Middle frontal gyrus (tissue), 1 donor: Measurements from ENCODE around the gene ARID1B.

ENCODE experiments used
- DNase-seq: peaks from one replicate; pipeline ENCODE4 v3.0.0-alpha.2; 2015; ENCODE audit warnings: low spot score; ENCODE audit errors: extremely low spot score

ARID1B gene

DNA sequence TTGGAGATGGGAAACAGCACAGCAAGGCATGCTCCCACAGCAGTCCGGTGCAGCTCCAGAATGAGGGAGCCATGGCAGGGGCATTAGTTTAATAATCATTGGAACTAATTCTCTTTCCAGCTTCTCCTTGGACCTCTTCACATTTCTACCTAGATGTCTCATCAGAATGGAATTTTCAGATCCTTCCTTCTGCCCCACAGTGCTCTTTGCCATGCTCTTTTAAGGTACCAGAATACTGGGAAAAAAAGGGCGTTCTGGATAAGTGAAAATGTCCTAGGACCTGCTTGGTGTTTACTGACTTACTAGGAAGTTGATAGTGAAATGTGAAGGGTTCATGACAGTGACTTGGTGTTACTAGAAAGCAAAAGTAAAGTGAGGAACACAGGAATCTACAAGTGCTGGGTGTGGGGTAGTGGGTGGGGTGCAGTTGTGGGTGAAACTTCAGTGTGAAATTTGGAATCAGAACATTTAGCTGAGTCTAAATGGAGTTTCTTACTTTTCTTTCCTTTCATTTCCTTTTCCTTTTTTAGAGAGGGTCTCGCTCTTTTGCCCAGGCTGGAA lies 207.1 kb downstream of the ARID1B start:
- no peak for DNase-seq

DNA sequence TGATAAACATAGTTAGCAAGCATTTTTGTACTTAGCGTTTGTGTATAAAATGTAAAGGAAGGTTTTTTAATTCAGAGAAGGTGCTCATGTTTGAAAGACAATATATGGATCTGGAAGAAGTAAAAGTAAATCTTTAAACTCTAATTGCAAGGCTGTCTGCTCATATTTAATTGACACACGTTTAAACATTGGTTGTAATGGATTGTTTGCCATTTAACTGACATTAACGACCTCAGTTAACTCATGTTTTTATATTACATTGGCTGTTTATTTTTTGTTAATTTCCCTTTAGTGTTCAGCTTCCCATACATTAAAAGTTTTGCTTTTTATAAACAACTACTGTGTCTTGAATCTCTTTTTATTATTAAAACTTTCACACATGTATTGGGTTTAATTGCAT lies 208.1 kb downstream of the ARID1B start:
- no peak for DNase-seq

DNA sequence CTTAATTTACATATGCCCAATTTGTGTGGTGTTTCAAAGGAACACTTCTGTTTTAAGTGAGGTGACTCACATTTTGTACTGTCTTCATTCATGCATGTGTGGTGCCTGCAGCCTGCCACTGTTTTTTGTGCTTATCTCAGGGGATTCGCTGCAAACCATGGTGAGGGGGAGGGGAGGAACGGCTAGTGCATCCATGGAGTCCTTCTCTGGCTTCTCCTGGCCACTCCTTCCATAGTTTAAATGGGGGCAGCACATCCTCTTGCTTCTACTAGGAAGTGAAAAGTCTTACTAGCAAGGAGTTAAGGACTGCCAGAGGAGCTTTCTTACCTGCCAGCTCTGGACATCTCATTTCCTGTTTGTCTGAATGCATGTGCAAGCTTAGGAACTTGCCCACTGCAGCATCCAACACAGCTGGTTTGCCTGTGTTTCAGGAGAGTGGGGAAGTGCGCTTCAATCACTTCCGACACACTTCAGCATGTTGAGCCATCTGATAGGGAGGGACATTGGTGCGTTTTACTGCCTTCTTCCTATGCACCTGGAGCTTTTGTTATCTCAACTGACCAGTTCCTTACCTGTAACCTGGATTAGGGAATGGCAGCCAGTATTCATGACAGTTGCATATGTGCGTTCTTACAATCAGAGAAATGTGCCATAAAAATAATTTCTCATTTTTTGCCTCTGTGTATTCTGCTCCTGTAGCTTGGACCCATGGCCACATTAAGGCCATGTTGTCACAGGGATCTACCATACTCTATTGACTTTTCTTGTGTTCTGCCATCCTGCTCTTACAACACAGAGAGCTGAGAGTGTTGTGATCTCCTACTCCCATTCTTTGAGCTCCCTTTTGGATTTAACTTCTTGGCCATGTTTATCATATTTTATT lies 211.3 kb downstream of the ARID1B start:
- DNase-seq, result no peak

DNA sequence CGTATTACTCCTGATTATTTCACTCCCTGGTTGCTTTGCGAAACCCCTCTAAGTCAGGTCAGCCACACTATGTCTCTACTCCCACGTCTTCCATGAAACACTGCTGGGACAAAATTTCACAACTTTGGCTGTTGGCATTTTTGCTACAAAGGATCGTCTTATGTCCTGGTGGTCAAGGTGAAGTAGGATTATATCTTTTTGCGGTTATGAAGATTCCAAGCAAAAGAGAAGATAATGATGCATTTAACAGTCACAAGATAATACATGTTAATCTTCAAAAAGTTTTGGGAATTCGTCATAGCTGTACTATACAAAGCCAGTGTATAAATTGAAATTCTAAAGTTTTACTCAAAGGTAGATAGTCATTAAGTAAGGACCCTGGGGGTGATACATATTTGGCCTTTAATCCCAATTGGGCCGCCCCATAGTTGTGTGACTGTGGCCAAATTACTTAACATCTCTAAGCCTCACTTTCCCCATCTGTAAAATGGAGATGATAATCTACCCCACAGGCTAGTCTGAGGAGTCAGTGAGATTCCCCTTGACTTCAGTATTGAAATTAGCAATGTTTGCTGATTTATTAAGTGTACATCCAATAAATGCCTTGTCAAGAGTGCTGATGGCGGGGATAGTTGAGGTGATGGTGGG lies 212.1 kb downstream of the ARID1B start:
- no peak for DNase-seq

DNA sequence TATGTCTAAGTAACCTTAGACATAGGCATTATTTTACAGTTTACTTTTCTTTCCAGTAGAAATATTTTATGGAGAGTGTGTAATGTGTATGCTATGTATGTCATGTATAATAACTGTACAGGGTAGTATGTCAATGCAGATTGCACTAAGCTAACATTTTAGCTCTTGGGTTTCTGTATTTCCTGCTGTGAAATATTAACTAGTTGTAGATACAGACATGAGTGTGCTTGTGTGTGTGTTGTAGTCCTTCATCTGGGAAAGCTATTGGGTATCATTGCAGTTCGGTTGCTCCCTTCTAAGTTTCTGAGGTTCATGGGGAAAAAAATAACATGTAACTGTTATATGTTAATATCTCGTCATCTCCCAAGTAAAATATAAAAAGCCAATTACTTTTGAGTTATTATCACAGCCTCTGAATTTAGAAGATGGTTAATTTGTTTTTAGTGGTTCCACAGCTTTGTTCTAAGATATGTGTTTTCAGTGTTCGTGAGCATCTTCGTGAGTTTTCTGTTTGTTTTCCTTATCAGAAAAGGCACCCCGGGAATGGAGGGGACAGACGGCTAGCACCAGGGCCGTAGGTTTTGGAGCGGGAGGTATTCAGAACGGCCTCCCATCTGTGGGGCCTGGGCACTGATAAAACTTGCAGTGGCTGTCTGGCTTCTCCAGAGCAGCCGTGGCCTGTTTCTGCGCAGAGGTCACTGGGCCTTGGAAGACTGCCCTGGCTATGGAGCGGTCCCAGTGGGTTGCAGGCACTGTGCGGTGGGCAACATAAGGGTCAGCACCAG lies 215.0 kb downstream of the ARID1B start:
- no peak for DNase-seq

DNA sequence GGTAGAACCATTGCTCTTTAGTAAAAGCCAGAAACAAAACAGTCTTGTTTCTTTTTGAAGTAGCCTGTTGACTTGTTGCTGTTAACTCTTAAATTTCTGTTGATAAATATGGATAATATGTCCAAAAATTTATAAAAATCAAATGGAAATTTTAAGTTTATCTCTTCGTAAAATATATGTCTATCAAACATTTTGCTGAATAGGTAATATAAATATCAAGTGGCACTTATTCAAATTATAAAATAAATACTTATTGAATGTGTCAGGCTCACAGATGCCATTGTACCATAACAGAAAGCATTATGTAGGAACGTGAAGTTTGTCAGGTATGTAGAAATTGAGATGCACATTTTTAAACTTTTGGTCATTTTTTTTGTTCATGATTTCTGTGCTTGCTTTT lies 216.5 kb downstream of the ARID1B start:
- DNase-seq, result no peak

DNA sequence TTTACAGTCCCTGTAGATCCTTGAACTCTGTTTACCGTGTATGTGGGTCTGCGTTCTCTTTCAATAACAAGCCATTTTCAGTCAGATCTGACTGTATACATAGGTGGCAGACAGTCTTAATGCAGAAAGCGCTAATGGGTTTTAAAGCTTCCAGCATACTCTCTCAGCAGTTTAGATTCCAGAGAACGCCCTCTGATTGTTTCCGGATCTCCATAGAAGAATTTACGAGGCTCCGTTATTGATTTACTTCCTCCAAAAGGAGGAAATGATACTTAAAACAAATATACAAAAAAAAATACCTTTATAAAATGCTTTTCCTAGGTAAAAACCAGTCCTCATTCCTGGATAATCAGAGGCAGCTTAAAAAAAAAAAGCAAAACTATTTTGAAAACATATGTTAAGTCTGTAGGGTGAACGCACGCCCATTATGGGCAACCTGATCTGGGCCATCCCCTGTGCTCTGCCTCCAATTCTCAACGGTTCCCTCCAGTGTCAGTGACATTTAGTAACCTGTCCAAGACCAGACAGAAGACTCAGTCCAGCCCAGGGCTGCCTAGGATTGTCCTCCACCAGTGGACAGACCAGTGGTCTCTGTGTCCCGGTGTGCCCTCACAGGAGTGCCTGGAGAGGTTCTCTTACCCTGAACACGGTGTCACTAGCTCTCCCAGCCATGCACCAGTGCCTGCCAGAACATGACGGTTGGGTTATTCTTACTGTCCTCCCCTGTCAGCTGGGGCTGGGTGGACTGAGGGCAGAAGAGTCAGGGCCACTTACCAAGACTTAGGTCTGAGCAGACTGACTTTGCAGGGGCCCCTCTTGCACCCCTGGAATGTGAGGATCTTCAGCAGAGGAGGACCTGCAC lies 217.3 kb downstream of the ARID1B start:
- DNase-seq, result no peak

DNA sequence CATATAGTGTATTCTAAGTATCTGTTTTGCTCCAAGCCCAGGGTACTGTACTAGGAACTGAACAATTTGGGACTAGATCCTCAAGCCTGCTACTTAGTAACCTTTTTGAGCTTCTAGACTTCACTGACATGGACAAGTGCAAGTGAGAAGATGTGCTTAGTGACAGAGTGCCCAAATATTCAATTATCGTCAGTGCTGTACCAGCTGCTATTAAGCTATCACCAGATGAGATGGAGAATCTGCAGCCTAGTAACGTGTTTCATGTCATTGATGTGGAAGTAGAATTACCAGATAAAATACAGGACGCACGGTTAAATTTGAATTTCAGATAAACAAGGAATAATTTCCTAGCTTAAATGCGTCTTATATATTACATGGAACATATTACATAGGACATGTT lies 218.3 kb downstream of the ARID1B start:
- DNase-seq, result no peak

DNA sequence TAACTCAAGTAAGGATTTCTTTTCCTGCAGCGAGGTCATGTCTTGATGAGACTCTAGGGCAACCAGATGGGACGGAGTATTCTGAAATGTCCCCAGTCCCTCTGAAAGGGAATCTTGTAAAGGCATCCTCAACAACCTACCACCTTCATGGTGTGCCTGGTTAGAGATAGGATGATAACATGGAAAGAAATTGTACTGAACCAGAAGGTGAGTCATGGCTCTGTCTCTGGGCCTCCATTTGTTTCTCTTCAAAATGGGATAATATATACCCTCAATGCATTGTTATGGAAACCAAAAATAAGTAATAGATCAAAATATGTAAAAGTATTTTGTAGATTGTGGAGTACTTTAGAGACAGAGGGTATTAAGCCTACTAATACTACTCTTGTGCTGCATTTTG lies 219.1 kb downstream of the ARID1B start:
- no peak for DNase-seq

DNA sequence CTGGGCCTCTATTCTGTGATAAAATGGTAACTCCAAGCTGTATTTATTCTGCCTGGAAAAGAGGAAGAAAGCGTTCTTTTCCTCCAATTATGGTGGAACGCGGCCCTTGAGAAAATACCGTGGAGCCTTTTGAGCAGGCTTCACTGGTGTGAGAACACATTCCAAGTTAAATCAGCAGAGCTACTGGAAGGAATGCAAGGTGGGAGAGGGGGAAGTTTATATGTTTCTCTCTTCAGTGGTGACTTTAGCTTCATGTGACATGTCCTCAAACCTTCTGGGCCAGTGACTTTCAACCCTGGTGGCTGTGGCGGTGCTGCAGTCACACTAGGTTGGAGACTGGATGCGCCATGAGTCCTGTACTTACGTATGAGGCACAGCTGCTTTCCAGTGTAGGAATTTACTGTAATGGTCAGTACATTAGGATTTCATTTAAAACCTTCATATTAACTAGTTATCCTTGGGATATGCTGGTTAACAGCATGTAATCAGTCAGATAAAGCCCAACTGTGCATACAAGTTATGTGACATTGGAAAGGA lies 221.7 kb downstream of the ARID1B start:
- DNase-seq, result no peak

DNA sequence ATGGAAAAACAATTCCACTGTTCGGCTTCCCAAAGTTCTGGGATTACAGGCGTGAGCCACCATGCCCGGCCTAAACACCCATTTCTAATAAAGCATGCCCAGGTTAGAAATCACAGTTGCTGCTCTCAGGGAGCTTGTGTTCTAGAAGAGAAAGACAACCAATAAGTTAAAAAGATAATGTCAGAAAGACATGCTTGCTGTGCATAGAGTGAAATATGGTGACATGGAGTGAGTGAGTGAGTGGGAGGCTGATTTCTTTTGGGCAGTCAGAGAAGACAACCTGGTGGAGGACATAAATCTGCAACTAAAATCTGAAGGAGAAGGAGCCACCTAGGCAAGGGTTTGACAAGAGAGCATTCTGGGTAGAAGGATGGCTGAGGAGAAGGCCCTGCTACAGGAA lies 222.6 kb downstream of the ARID1B start:
- DNase-seq, result no peak

DNA sequence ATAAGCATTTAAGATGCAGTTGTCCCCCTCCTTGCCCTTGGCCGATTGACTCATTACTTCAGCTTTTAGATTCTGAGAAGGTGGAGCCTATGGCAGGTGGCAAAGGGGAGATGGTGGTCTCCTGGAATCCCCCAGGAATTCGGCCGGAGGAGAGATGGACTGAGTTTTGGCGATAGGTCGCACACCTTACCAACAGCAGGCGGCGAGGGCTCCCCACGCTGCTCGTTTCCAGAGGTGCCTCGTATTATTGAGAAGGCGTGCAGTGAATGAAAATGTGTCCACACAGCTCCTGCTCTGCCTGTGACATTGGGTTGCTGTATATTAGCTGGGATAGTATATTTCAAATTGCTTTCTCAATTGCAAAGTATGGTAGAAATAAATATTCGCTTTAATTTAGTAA lies 224.5 kb downstream of the ARID1B start:
- DNase-seq, result no peak

DNA sequence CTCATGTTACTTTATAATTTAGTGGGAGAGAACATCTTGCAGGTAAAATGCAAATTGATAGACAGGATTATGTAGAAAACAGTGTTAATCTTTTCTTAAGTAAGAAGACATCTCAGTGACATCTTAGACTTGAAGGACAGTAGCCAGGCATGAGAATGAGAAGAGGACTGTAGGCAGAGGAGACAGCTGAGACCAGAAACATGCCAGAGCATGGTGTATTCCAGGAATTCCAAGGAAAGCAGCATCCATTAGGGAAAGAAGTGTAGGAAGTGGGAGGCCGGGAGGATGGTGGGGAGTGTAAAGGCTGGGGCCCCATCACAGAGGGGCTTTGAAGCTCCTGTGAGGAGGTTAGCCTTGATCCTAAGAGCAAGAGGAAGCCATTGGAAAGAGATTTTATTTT lies 225.6 kb downstream of the ARID1B start:
- no peak for DNase-seq

DNA sequence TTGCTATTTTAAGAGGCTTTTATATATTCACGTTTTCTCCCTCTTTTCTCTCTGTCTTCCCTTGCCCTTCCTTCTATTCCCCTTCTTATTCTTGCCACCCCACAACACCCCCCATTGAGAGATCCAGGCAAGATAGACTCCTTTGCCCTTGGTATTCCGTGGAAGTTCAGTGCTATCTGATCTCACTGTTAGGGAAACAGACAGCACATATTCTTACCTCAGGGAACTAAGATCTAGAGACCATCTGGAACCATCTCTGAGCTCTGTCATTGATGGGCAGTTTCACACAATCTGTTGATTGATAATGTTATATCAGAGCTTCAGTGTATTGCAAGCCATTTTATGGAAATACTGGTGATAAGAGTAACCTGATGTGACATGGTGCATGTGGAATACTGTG lies 228.8 kb downstream of the ARID1B start:
- no peak for DNase-seq

DNA sequence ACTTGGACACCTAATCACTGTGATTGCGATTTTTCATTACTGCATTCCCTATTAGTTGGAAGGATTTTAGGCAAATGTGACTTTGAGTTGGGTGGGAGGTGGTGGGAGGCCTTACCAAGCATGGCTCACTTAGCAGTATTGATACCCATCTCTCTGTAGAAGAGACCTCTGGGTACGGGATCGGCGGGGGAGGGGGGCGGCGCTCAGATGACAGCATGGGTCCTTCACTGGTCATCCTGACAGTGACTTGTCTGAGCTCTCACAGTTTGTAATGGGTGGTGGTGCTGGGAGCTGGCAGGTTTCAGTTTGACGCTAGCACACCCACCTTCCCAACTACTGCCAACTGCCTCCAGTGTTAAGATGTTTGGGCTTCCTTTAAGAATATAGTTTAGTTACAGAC lies 231.4 kb downstream of the ARID1B start:
- no peak for DNase-seq

DNA sequence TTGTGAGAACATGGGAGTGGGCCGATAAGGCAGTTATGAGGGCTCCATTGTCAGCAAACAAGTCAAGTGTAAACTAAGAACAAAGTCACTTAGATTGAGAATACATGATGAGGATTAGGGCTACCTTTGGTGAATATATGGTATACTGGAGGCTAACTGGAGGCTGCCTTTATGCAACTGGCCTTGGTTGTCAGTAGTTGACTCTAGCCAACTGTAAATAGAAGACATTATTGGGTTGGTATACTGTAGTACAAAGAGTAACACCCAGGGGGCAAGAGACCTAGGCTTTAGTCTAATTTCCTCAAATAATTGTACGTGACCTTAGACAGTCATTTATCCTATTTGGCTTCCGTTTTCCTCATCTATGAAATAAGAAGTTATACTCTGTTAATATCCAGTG lies 235.2 kb downstream of the ARID1B start:
- DNase-seq, result no peak

DNA sequence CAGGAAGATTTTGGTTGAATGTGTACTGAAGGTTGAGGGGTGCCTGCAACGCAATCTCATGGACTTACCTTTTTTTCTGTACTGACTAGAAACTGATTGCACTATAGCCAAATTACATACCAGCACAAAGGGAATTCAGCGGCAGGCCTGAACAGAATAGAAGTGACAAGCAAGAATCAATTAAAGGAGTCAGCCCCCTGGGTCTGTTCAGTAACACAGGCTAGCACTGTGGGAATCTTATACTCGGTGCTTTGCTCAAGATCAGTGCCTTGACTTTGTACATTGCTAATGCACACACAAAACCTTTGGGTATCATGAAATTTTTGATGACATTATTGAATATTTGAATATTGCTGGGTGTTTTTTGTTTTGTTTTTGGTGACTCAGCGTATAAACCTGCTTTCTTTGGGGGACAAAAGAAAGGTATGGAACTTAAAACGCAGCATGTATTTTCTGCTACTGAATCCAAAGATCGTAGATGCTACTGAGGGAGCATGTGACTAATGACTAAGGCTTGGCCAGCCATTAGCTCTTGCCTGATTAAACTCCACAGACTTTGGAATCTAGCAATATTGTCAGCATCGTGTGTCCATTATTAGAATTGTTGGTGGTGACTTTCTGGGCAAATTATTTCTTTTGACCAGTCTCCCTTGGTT lies 236.6 kb downstream of the ARID1B start:
- DNase-seq, result no peak

DNA sequence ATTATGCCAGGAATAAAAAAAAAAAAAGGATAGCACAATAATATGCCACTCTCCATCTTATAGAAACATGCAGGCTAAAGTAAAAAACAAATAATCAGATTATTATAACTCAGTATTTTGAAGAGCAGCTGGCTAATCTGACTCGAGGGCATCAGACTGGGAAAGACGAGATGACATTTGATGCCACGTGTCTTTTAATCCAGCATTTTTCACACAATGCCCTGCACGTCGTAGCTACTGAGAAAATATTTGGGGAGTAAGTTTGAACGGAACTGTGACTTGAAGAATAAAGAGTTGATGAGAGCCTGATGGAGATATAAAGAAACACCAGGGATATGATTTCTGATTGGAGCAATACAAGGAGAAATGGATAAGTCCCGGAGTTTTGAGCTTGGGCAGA lies 237.7 kb downstream of the ARID1B start:
- DNase-seq, result no peak

DNA sequence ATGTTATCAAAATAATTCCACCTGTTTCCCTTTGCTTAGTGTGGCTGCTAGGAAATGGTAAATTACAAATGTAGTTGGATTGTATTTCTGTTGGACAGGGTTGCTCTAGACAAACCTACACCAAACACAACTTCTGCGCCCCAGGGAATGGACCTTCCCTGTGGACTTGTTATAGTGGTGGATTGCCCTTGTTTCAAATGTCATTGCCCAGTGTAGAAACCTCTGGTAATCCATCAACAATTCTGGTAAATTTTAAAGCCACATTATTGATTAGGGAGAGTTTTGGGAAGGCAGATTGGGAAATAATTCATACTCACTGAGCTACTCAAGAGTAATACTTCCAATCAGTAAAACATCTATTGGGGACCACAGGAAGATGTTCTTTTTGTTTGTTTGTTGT lies 239.8 kb downstream of the ARID1B start:
- no peak for DNase-seq

DNA sequence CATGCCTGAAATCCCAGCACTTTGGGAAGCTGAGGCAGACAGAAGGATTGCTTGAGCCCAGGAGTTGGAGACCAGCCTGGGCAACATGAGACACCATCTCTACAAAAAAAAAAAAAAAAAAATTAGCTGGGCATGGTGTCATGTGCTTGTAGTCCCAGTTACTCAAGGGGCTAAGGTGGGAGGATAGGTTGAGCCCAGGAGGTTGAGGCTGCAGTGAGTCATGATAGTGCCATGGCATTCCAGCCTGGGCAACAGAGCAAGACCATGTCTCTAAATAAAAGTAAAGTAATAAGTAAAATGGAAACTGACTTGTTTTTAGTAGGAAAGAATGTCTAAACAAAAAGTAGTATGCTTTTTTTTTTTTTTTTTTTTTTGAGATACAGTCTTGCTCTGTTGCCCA lies 240.7 kb downstream of the ARID1B start:
- no peak for DNase-seq
